ENCODE measurements around the gene VWA8.
"Not testable (repeated sequence)": the region's sequence is repeated elsewhere in the genome, so short reads cannot be mapped to it uniquely, and the experiment has no call there.

Gene VWA8

GRCh38 chr13:41909506-41909905 lies 51.4 kb downstream of the VWA8 start:
- no peak for TF ChIP-seq CTCF (IDR thresholded peaks at IDR 0.05; ENCODE audit: control insufficient read depth, extremely low read depth, insufficient read depth)
- H3K4me3 ChIP-seq (ENCODE audit: low read depth, low read length) = no peak overlapping the region
- DNase-seq (ENCODE audit: low read depth) = no peak

GRCh38 chr13:41905600-41906254 lies 55.2 kb downstream of the VWA8 start:
- TF ChIP-seq CTCF (IDR thresholded peaks at IDR 0.05; ENCODE audit: control insufficient read depth, extremely low read depth, insufficient read depth) = peak; percentile 42
- peak; percentile 4 for DNase-seq (ENCODE audit: low read depth)

GRCh38 chr13:41900918-41901317 lies 60.0 kb downstream of the VWA8 start:
- no peak overlapping the region for H3K4me3 ChIP-seq (ENCODE audit: low read depth, low read length)
- DNase-seq (ENCODE audit: low read depth) = no peak
- no peak for TF ChIP-seq CTCF (IDR thresholded peaks at IDR 0.05; ENCODE audit: control insufficient read depth, extremely low read depth, insufficient read depth)

More at GRCh38 chr13:41905600-41906254, 55.2 kb downstream of the VWA8 start:
- no peak overlapping the region for H3K4me3 ChIP-seq (ENCODE audit: low read depth, low read length)

GRCh38 chr13:41898411-41898810 lies 62.5 kb downstream of the VWA8 start:
- H3K4me3 ChIP-seq (ENCODE audit: low read depth, low read length); DNase-seq (ENCODE audit: low read depth): not testable (repeated sequence)

- TF ChIP-seq CTCF (IDR thresholded peaks at IDR 0.05; ENCODE audit: control insufficient read depth, extremely low read depth, insufficient read depth) = no peak
- no peak for DNase-seq (ENCODE audit: low read depth)
These were observed 63.8 kb downstream of the VWA8 start for GRCh38 chr13:41897126-41897525.

GRCh38 chr13:41895478-41895877 lies 65.4 kb downstream of the VWA8 start:
- TF ChIP-seq CTCF (IDR thresholded peaks at IDR 0.05; ENCODE audit: control insufficient read depth, extremely low read depth, insufficient read depth) = no peak
- H3K4me3 ChIP-seq (ENCODE audit: low read depth, low read length) = no peak overlapping the region
- DNase-seq (ENCODE audit: low read depth) = no peak

More at GRCh38 chr13:41897126-41897525, 63.8 kb downstream of the VWA8 start:
- H3K4me3 ChIP-seq (ENCODE audit: low read depth, low read length) = no peak overlapping the region

GRCh38 chr13:41891119-41891518 lies 69.8 kb downstream of the VWA8 start:
- no peak overlapping the region for H3K4me3 ChIP-seq (ENCODE audit: low read depth, low read length)
- no peak for DNase-seq (ENCODE audit: low read depth)
- TF ChIP-seq CTCF (IDR thresholded peaks at IDR 0.05; ENCODE audit: control insufficient read depth, extremely low read depth, insufficient read depth) = no peak

All from LNCaP clone FGC (cell line).